Measurements from ENCODE around the gene EMX2. TPM values are rescaled to one million over a fixed set of nuclear protein-coding genes. Genes with fewer than 3 reads are reported as not detected.

Gene EMX2
- total and polyA plus RNA-seq, 2 donors (not counting 3 experiments of a cell fraction or from before 2014, with no cell fraction given), result not detected

DNA sequence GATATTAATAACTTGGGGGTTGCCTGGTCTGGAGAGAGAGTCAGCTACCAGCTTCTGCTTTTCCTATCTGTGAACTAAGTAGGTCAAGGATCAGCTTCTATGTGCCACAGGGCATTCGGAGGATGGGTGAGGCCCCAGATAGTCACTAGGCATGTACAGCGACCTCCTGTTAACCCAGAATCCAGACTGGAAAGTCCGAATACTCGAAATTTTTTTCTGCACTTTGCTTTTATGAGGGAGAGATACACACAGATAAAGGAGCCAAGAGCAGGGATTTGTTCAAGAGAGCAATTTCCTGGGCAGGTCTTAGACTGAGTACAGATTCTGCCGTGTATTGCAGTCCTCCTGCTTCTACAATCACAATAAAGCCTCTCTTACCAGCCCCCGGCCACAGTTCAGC is 54.2 kb downstream of the EMX2 start:
- dilution Hi-C loops (cut with MboI; ENCODE audit: extremely low pct_ligation_motif_present, low sequenced_read_pairs), result no loop called here

DNA sequence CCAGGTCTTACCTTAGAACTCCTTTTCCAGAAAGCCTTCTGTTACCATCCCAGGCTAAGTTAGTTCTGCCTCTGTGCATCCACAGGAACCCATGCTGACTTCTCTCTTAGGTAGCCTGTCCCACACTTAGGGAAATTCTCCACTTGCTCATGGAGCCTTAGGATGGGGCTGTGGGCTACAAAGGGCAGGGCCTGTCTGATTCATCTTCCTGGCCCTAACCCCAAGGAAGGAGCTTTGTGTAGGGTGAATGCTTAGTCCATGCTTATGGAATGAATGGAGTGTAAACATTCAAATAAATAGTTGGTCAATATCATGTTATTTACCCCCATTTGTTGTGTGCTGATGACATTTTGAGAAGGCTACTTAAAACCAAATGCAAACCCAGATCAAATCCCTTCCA is 54.7 kb downstream of the EMX2 start:
- Histone ChIP-seq H3K4me2 (ENCODE audit: insufficient read depth, low read length) (no peak overlapping the region), H3K27me3 (ENCODE audit: control insufficient read depth in 2 of 2, insufficient read depth in 2 of 2, low read length in 2 of 2) (no peaks in the 10 kb centered on the region), H3K9ac (replicated peaks; ENCODE audit: extremely low read depth, insufficient read depth, low read length) (no peak overlapping the region), H3K79me2 (ENCODE audit: control insufficient read depth, insufficient read depth, low read length) (no peaks in the 10 kb centered on the region), H3K4me1 (ENCODE audit: control insufficient read depth, extremely low read depth, insufficient read depth, low read length) (no peaks in the 10 kb centered on the region), H3K27ac (ENCODE audit: insufficient read depth, low read depth, low read length) (no peak overlapping the region), H2AFZ (ENCODE audit: low read depth, low read length) (no peak overlapping the region), H4K20me1 (replicated peaks; ENCODE audit: control insufficient read depth, extremely low read depth, insufficient read depth, low read length) (no peaks in the 10 kb centered on the region), H3K36me3 (ENCODE audit: control insufficient read depth in 2 of 2, extremely low read depth in 1 of 2, insufficient read depth in 2 of 2, low read length in 2 of 2) (no peaks in the 10 kb centered on the region), H3K9me3 (replicated peaks; ENCODE audit: control insufficient read depth, insufficient read depth, low read length) (no peaks in the 10 kb centered on the region), H3K4me3 (replicated peaks in 1 of 3; ENCODE audit: insufficient read depth in 1 of 3, low read depth in 1 of 3, low read length in 3 of 3) (no peak overlapping the region), H3K9me1 (replicated peaks; ENCODE audit: control insufficient read depth, extremely low read depth, insufficient read depth, low read length) (no peaks in the 10 kb centered on the region)
- ChIA-PET POLR2A (no interaction called here), CTCF (no interaction called here)
- no peak for DNase-seq (ENCODE audit: low read depth, low spot score)
- FAIRE-seq, result no peak
- no peak for TF ChIP-seq JUN (IDR thresholded peaks at IDR 0.05; ENCODE audit: borderline replicate concordance, insufficient read depth, insufficient read length, low read depth)
- no peak for TF ChIP-seq POLR2A (IDR thresholded peaks at IDR 0.05; ENCODE audit: low read depth, low read length)
- TF ChIP-seq EZH2 (IDR thresholded peaks at IDR 0.05; ENCODE audit: borderline replicate concordance, low read depth, low read length, severe bottlenecking), result no peak
- no peak for TF ChIP-seq GATA2 (IDR thresholded peaks at IDR 0.05; ENCODE audit: insufficient read depth, insufficient read length, low read depth, low read length)
- no peak for TF ChIP-seq POLR2AphosphoS5 (IDR thresholded peaks at IDR 0.05; ENCODE audit: insufficient read depth, low read depth, low read length)
- TF ChIP-seq, protein P1, sequence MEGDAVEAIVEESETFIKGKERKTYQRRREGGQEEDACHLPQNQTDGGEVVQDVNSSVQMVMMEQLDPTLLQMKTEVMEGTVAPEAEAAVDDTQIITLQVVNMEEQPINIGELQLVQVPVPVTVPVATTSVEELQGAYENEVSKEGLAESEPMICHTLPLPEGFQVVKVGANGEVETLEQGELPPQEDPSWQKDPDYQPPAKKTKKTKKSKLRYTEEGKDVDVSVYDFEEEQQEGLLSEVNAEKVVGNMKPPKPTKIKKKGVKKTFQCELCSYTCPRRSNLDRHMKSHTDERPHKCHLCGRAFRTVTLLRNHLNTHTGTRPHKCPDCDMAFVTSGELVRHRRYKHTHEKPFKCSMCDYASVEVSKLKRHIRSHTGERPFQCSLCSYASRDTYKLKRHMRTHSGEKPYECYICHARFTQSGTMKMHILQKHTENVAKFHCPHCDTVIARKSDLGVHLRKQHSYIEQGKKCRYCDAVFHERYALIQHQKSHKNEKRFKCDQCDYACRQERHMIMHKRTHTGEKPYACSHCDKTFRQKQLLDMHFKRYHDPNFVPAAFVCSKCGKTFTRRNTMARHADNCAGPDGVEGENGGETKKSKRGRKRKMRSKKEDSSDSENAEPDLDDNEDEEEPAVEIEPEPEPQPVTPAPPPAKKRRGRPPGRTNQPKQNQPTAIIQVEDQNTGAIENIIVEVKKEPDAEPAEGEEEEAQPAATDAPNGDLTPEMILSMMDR (IDR thresholded peaks at IDR 0.05; ENCODE audit: extremely low read depth in 1 of 2, insufficient read depth in 1 of 2, low read depth in 1 of 2, low read length in 2 of 2), result no peak
- no peak for TF ChIP-seq MYC (IDR thresholded peaks at IDR 0.05; ENCODE audit: low read depth, low read length)
- TF ChIP-seq, protein P2, sequence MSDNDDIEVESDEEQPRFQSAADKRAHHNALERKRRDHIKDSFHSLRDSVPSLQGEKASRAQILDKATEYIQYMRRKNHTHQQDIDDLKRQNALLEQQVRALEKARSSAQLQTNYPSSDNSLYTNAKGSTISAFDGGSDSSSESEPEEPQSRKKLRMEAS (IDR thresholded peaks at IDR 0.05; ENCODE audit: insufficient read depth, insufficient read length), result no peak
- no peak for TF ChIP-seq FOS (IDR thresholded peaks at IDR 0.05; ENCODE audit: borderline replicate concordance, insufficient read depth, low read length)
- no TSS peak for BruUV-seq (replicated peaks)
- dilution Hi-C loops (cut with MboI; ENCODE audit: extremely low pct_ligation_motif_present, low sequenced_read_pairs), result no loop called here
- intact Hi-C loops (cut with micrococcal nuclease), result no loop called here

More for the DNA sequence above, 54.2 kb downstream of the EMX2 start:
- Histone ChIP-seq H3K9ac (replicated peaks; ENCODE audit: extremely low read depth, insufficient read depth, low read length) (no peak overlapping the region), H2AFZ (ENCODE audit: low read depth, low read length) (no peak overlapping the region), H3K79me2 (ENCODE audit: control insufficient read depth, insufficient read depth, low read length) (no peaks in the 10 kb centered on the region), H3K9me3 (replicated peaks; ENCODE audit: control insufficient read depth, insufficient read depth, low read length) (no peaks in the 10 kb centered on the region), H3K4me2 (ENCODE audit: insufficient read depth, low read length) (no peak overlapping the region), H3K27ac (ENCODE audit: insufficient read depth, low read depth, low read length) (no peak overlapping the region), H3K36me3 (ENCODE audit: control insufficient read depth in 2 of 2, extremely low read depth in 1 of 2, insufficient read depth in 2 of 2, low read length in 2 of 2) (no peaks in the 10 kb centered on the region), H3K9me1 (replicated peaks; ENCODE audit: control insufficient read depth, extremely low read depth, insufficient read depth, low read length) (no peaks in the 10 kb centered on the region), H3K4me3 (replicated peaks in 1 of 3; ENCODE audit: insufficient read depth in 1 of 3, low read depth in 1 of 3, low read length in 3 of 3) (no peak overlapping the region), H4K20me1 (replicated peaks; ENCODE audit: control insufficient read depth, extremely low read depth, insufficient read depth, low read length) (no peaks in the 10 kb centered on the region), H3K27me3 (ENCODE audit: control insufficient read depth in 2 of 2, insufficient read depth in 2 of 2, low read length in 2 of 2) (no peaks in the 10 kb centered on the region), H3K4me1 (ENCODE audit: control insufficient read depth, extremely low read depth, insufficient read depth, low read length) (no peaks in the 10 kb centered on the region)
- DNase-seq (ENCODE audit: low read depth, low spot score) (no peak), FAIRE-seq (no peak)
- TF ChIP-seq JUN (IDR thresholded peaks at IDR 0.05; ENCODE audit: borderline replicate concordance, insufficient read depth, insufficient read length, low read depth), result no peak
- TF ChIP-seq FOS (IDR thresholded peaks at IDR 0.05; ENCODE audit: borderline replicate concordance, insufficient read depth, low read length), result no peak
- TF ChIP-seq POLR2AphosphoS5 (IDR thresholded peaks at IDR 0.05; ENCODE audit: insufficient read depth, low read depth, low read length), result no peak
- TF ChIP-seq MYC (IDR thresholded peaks at IDR 0.05; ENCODE audit: low read depth, low read length), result no peak
- POLR2A ChIA-PET, result no interaction called here
- CTCF ChIA-PET, result no interaction called here
- no TSS peak for BruUV-seq (replicated peaks)
- intact Hi-C loops (cut with micrococcal nuclease), result no loop called here
